AG04450 (cell line): ENCODE data around the gene GMDS. TPM values are rescaled to one million over a fixed set of nuclear protein-coding genes. Genes with fewer than 3 reads are reported as not detected.
A peak's percentile ranks its signal among the peaks of the same experiment; 100 is the strongest.

Experiments
- CTCF ChIA-PET: fragments of 300-600, 350-600 bp; formaldehyde crosslinking; extraction: SDS; loops from one replicate; lab custom pipeline; 2022; ENCODE audit warnings: antibody characterized with exemption, inconsistent platforms; lab: Charles Lee
- POLR2A ChIA-PET: fragments of 350-600 bp; formaldehyde crosslinking; extraction: SDS; loops from one replicate; lab custom pipeline; 2021; ENCODE audit warnings: antibody characterized with exemption, inconsistent platforms; lab: Yijun Ruan, JAX
- DNase-seq: peaks from one replicate; pipeline ENCODE4 v3.0.0-alpha.2; 2011; ENCODE audit warnings: low read depth, low spot score
- H3K27ac ChIP-seq: one replicate; pipeline ENCODE4 v1.5.1; 2012; ENCODE audit warnings: low read depth, low read length, control low read depth
- H3K27me3 ChIP-seq: one replicate; pipeline ENCODE4 v1.6.0; 2012; ENCODE audit warnings: low read length; ENCODE audit not compliant: control insufficient read depth, insufficient read depth
- H3K4me3 ChIP-seq: 2 replicates; pipeline ENCODE4 v1.5.1; 2011; ENCODE audit warnings: mild to moderate bottlenecking, low read depth, low read length, control low read depth
- H3K9me3 ChIP-seq: 2 replicates; pipeline ENCODE4 v1.5.1; 2012; ENCODE audit warnings: low read length; ENCODE audit not compliant: control insufficient read depth, insufficient read depth
- polyA plus RNA-seq: library from polyadenylated mRNA; depleted of rRNA; stranded (reverse); fragments of >200 nt; gene quantifications from 2 replicates; pipeline ENCODE4 v1.2.3, GENCODE V29; 2011
- TF ChIP-seq, protein P1 (sequence below): IDR thresholded peaks from 2 replicates; pipeline ENCODE4 v1.5.1; 2011; ENCODE audit warnings: low read depth, low read length, control low read depth, inconsistent platforms

GMDS gene
- polyA plus RNA-seq, 1 experiment: 26.4 TPM

DNA sequence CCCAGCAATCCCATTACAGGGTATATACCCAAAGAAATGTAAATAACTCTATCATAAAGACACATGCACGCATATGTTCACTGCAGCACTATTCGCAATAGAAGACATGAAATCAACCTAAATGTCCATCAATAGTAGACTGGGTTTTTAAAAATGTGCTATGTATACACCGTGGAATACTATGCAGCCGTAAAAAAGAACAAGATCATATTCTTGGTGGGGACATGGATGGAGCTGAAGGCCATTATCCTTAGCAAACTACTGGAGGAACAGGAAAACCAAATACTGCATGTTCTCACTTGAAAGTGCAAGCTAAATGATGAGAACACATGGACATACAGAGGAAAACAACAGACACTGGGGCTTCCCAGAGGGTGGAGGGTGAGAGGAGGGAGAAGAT lies 201.2 kb downstream of the GMDS start:
- CTCF ChIA-PET: interaction anchor here (1.6 kb wide), 1 partner anchor 9 kb away, joined by 4 read pairs; no protein-coding TSS in a partner anchor

DNA sequence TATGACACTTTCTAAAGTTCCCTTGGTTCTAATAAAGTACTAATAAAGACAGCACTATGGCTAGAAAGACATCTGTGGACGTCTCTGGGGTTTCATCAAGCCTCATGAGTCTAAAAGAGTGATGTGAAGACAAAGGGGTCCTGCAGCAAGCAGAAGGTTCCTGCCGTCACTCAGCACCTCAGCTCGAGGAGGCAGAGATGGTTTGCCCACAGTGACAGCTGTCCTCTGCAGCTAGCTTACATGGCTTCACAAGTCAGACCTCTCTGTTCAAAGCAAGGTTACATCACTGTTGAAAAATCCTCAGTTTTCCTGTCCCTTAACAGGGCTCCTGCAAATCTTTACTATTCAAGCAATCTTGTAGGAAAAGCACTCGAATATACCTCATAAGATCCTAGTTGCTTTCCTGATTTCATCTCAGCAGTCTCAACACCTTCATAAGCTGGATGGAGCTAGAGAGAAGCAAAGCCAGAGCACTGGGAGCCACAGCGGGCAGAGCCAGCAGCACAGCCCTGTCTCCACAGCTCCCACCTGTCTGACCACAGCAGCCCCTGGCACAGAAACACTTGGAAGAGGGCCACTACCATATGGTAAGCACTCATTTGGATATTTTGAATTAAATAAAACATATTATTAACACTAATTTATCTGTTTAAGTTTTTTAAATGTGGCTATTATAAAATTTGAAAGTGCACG lies 202.3 kb downstream of the GMDS start:
- no peak for DNase-seq
- Histone ChIP-seq H3K9me3 (no peaks in the 10 kb centered on the region), H3K27me3 (no peaks in the 10 kb centered on the region), H3K4me3 (no peak overlapping the region), H3K27ac (no peak overlapping the region)
- POLR2A ChIA-PET: no interaction called here
- TF ChIP-seq, protein P1, sequence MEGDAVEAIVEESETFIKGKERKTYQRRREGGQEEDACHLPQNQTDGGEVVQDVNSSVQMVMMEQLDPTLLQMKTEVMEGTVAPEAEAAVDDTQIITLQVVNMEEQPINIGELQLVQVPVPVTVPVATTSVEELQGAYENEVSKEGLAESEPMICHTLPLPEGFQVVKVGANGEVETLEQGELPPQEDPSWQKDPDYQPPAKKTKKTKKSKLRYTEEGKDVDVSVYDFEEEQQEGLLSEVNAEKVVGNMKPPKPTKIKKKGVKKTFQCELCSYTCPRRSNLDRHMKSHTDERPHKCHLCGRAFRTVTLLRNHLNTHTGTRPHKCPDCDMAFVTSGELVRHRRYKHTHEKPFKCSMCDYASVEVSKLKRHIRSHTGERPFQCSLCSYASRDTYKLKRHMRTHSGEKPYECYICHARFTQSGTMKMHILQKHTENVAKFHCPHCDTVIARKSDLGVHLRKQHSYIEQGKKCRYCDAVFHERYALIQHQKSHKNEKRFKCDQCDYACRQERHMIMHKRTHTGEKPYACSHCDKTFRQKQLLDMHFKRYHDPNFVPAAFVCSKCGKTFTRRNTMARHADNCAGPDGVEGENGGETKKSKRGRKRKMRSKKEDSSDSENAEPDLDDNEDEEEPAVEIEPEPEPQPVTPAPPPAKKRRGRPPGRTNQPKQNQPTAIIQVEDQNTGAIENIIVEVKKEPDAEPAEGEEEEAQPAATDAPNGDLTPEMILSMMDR: no peak
- CTCF ChIA-PET: interaction anchor here (1.6 kb wide), 1 partner anchor 8 kb away, joined by 4 read pairs; no protein-coding TSS in a partner anchor

More for the DNA sequence above, 201.2 kb downstream of the GMDS start:
- no peaks in the 10 kb centered on the region for H3K9me3 ChIP-seq
- no peaks in the 10 kb centered on the region for H3K27me3 ChIP-seq
- H3K4me3 ChIP-seq: no peak overlapping the region
- no peak for DNase-seq
- no peak overlapping the region for H3K27ac ChIP-seq
- POLR2A ChIA-PET: no interaction called here
- TF ChIP-seq, protein P1: no peak

DNA sequence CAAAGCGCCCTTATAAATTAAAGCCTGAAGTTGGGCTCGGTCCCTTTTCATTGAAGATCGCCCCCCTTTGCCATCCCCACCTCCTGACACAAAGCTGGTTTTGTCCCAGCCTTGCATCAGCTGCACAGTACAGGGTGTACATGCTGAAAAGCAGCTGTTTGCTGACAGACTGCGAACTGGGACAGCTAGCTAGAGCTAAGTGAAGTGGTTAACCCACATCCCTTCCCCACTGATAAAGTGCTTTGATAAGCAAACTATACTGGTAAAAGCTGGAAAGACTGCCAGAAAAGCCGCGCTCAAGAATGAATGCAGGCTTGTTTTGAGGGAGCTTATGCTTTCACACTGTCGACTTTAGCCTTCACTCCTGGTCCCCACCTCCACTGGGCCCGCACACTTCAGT lies 207.3 kb downstream of the GMDS start:
- POLR2A ChIA-PET: interaction anchor here (0.6 kb wide), 1 partner anchor 948 kb away, joined by 3 read pairs; no protein-coding TSS in a partner anchor
- H3K9me3 ChIP-seq: no peaks in the 10 kb centered on the region
- CTCF ChIA-PET: interaction anchor here (0.7 kb wide), 1 partner anchor 66 kb away, joined by 3 read pairs; no protein-coding TSS in a partner anchor
- no peaks in the 10 kb centered on the region for H3K27me3 ChIP-seq
- TF ChIP-seq, protein P1: no peak
- DNase-seq: no peak
- H3K4me3 ChIP-seq: no peak overlapping the region
- no peak overlapping the region for H3K27ac ChIP-seq

DNA sequence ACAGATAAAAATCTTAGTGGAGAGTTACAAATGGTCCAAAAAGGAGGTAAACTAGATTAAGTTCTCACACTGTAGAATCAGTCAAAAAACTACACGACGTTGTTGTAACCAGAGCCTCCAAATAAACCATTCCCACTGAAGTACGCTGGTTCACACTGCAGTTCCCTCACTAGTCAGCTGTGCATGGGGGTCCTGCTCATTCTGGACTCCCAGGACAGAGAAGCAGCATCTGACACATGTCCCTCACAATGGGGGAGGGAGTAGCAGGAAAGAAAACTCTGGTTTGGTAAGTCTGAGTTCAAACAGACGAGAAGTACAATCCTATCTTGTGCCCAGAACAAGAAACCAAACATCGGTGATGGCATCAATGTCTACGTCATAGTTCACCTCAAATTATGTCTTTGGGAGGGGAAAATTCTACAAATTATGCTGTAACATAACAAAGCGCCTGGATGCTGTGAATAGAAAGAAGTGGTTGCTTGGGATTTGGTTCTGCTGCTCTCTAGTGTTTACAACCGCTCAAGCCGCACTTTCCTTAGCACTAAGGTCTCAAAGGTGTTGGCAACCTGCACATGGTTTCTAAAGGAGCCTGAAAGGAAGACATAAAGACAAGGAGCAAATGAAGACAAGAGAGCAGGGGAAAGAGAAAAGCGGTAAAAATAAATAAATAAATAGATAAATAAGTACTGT lies 208.0 kb downstream of the GMDS start:
- ChIA-PET CTCF (no interaction called here), POLR2A (no interaction called here)
- TF ChIP-seq, protein P1: peak; percentile 28
- DNase-seq: no peak
- H3K27me3 ChIP-seq: no peaks in the 10 kb centered on the region
- H3K27ac ChIP-seq: no peak overlapping the region
- H3K4me3 ChIP-seq: no peak overlapping the region
- no peaks in the 10 kb centered on the region for H3K9me3 ChIP-seq

DNA sequence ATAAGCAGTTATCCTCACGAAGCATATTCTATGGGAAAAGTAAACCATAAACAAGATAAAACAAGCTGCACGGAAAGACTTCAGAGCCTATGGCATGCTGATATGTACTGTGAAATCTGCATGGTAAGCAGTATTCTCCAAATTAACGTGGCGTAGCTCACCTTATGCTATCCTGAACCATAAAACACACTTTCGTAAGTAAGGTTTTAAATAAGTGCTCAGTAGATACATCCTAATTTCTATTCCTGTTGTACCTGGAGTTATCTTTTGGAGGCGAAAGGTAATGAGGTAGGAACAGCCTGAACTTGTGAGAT lies 208.7 kb downstream of the GMDS start:
- H3K4me3 ChIP-seq: no peak overlapping the region
- no peaks in the 10 kb centered on the region for H3K9me3 ChIP-seq
- TF ChIP-seq, protein P1: no peak
- ChIA-PET CTCF (interaction anchor here (0.6 kb wide), 1 partner anchor 437 kb away, joined by 3 read pairs; no protein-coding TSS in a partner anchor), POLR2A (no interaction called here)
- DNase-seq: no peak
- H3K27me3 ChIP-seq: no peaks in the 10 kb centered on the region
- H3K27ac ChIP-seq: no peak overlapping the region
